MCF 10A (cell line): ENCODE measurements around the gene TGFB1I1. TPM values are rescaled to one million over a fixed set of nuclear protein-coding genes. Genes with fewer than 3 reads are reported as not detected.
"Not testable (repeated sequence)": the region's sequence is repeated elsewhere in the genome, so short reads cannot be mapped to it uniquely, and the experiment has no call there.

Source experiments
- BruUV-seq: library from RNA; stranded (reverse); fragments of 400-500 nt; replicated peaks from 2 replicates; lab custom pipeline; 2021; lab: Mats Ljungman, UMichigan
- CTCF ChIA-PET: fragments of 300-600 bp; sonication (Branson Sonifier 250); formaldehyde crosslinking; extraction: SDS; loops from one replicate; lab custom pipeline; 2021; ENCODE audit warnings: antibody characterized with exemption, inconsistent platforms; lab: Yijun Ruan, JAX
- POLR2A ChIA-PET: fragments of 300-600, 350-650 bp; sonication (Branson Sonifier 250); formaldehyde crosslinking; extraction: SDS; loops from one replicate; lab custom pipeline; 2020; ENCODE audit warnings: antibody characterized with exemption, inconsistent platforms; lab: Yijun Ruan, JAX
- DNase-seq: peaks from one replicate; pipeline ENCODE4 v3.0.0-alpha.2; 2018; ENCODE audit not compliant: unreplicated experiment
- H3K27ac Mint-ChIP-seq: one replicate; pipeline ENCODE4 v1.8.0; 2022; ENCODE audit warnings: mild to moderate bottlenecking, low read depth, mixed read lengths; ENCODE audit not compliant: unreplicated experiment
- H3K27me3 Mint-ChIP-seq: one replicate; pipeline ENCODE4 v1.8.0; 2022; ENCODE audit warnings: mixed read lengths; ENCODE audit not compliant: insufficient read depth, unreplicated experiment
- H3K36me3 Mint-ChIP-seq: one replicate; pipeline ENCODE4 v1.8.0; 2022; ENCODE audit warnings: mild to moderate bottlenecking, moderate library complexity, mixed read lengths; ENCODE audit not compliant: insufficient read depth, unreplicated experiment
- H3K4me1 Mint-ChIP-seq: one replicate; pipeline ENCODE4 v1.8.0; 2022; ENCODE audit warnings: mixed read lengths; ENCODE audit not compliant: insufficient read depth, unreplicated experiment
- H3K4me3 Mint-ChIP-seq: one replicate; pipeline ENCODE4 v1.8.0; 2022; ENCODE audit warnings: mild to moderate bottlenecking, moderate library complexity, mixed read lengths; ENCODE audit not compliant: unreplicated experiment
- H3K9me3 Mint-ChIP-seq: one replicate; pipeline ENCODE4 v1.8.0; 2022; ENCODE audit warnings: mixed read lengths; ENCODE audit not compliant: unreplicated experiment
- intact Hi-C: fragments of 100-400 bp; cut with micrococcal nuclease; formaldehyde crosslinking; loops from 2 replicates; pipeline ENCODE4 v1.14.1; 2022
- total RNA-seq: library from RNA; stranded (reverse); gene quantifications from 2 replicates; pipeline ENCODE4 v1.2.3, GENCODE V29; 2022
- TF ChIP-seq, protein P1 (sequence below): fragments of 200-600 bp; IDR thresholded peaks from one replicate; pipeline ENCODE4 v1.8.0; 2022; ENCODE audit warnings: antibody characterized with exemption, mild to moderate bottlenecking; ENCODE audit not compliant: unreplicated experiment

TGFB1I1 gene
- total RNA-seq, 1 experiment from 2014 or later: 14.7 TPM

DNA sequence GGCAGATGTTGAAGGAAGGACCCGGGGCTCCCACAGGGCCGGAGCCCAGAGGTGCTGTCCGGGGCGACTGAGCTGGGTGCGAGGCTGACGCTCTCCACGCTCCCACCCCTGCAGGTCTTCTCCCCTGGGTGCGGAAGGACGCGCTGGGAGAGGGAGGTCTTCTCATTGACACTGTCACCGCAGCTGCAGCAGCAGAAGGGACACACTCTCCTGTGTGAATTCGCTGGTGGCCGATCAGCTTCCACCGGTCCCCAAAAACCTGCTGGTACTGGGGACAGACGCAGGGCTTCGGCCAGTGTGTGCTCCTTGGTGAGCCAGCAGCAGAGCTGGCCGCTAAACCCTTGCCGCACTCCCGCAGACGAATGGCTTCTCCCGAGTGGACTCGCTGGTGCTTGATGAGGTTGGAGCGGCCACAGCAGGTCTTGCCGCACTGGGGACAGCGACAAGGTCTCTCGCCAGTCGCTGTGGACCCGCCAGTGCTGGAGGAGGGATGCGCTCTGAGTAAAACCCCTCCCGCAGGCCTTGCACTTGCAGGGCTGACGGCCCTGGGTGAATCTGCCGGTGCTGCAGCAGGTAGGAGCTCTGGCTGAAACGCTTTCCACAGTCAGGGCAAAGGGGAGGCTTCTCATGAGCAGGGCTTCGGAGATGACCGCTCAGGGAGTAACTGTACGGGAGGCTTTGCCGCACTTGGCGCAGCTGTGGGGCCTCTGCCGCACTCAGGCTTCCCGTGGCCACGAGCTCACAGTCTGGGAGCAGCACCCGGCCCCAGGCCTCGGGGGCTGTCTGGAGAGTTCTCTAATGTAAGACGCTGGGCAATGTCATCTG lies 35.5 kb upstream of the TGFB1I1 start:
- no peaks in the 10 kb centered on the region for H3K36me3 Mint-ChIP-seq
- H3K27ac Mint-ChIP-seq: no peak overlapping the region
- no peaks in the 10 kb centered on the region for H3K27me3 Mint-ChIP-seq
- no TSS peak for BruUV-seq
- ChIA-PET CTCF (interaction anchor here (0.6 to 1.1 kb wide), 5 partner anchors 7 to 483 kb away, joined by 3 to 4 read pairs (median 3); no protein-coding TSS in a partner anchor), POLR2A (no interaction called here)
- TF ChIP-seq, protein P1, sequence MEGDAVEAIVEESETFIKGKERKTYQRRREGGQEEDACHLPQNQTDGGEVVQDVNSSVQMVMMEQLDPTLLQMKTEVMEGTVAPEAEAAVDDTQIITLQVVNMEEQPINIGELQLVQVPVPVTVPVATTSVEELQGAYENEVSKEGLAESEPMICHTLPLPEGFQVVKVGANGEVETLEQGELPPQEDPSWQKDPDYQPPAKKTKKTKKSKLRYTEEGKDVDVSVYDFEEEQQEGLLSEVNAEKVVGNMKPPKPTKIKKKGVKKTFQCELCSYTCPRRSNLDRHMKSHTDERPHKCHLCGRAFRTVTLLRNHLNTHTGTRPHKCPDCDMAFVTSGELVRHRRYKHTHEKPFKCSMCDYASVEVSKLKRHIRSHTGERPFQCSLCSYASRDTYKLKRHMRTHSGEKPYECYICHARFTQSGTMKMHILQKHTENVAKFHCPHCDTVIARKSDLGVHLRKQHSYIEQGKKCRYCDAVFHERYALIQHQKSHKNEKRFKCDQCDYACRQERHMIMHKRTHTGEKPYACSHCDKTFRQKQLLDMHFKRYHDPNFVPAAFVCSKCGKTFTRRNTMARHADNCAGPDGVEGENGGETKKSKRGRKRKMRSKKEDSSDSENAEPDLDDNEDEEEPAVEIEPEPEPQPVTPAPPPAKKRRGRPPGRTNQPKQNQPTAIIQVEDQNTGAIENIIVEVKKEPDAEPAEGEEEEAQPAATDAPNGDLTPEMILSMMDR: no peak
- H3K4me3 Mint-ChIP-seq: no peak overlapping the region
- H3K4me1 Mint-ChIP-seq: no peaks in the 10 kb centered on the region
- no peak for DNase-seq
- no peaks in the 10 kb centered on the region for H3K9me3 Mint-ChIP-seq
- intact Hi-C loops: no loop called here

DNA sequence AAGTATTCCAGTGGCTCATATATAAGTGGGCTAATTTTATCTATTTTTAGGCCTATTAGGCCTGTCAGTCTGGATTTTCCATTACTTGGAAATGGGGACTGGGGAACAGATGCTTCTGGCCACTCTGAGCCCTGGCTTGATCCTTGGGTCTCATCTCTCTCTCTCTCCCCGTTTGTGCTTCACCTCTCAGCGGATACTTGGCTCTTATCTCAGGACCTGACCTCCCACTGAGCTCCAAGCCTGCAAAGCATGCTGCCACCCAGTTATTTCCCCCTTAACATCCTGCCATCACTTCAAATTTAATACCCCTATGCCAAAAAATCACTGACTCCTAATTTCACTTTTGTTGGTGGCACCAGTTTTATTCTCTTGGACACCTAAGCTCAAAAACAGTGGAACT lies 33.5 kb upstream of the TGFB1I1 start:
- TF ChIP-seq, protein P1: no peak
- POLR2A ChIA-PET: interaction anchor here (1.0 kb wide), 1 partner anchor 15 kb away, joined by 3 read pairs; no protein-coding TSS in a partner anchor
- Mint-ChIP-seq H3K27me3 (no peaks in the 10 kb centered on the region), H3K27ac (no peak overlapping the region), H3K36me3 (peaks cover 5% of the 10 kb centered on the region), H3K9me3 (no peaks in the 10 kb centered on the region), H3K4me1 (peaks cover 6% of the 10 kb centered on the region), H3K4me3 (no peak overlapping the region)
- CTCF ChIA-PET: no interaction called here
- intact Hi-C loops: no loop called here
- DNase-seq: no peak
- no TSS peak for BruUV-seq

DNA sequence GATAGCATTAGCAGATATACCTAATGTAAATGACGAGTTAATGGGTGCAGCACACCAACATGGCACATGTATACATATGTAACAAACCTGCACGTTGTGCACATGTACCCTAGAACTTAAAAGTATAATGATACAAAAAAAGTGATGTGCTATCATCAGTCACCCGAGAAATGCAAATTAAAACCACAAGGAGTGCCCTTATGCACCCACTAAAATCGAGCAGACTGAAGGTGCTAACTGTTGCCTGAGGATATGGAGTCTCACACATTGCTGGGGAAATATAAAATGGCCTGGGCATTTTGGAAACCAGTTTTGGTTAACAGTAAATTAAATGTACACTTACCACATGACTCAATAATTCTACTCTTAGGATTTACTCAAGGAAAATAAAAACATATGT lies 32.9 kb upstream of the TGFB1I1 start:
- BruUV-seq, H3K27ac Mint-ChIP-seq: not testable (repeated sequence)
- CTCF ChIA-PET: interaction anchor here (1.1 to 7.0 kb wide), 2 partner anchors 20 to 485 kb away, joined by 4 to 65 read pairs; partner anchors contain the start of gene ARMC5

DNA sequence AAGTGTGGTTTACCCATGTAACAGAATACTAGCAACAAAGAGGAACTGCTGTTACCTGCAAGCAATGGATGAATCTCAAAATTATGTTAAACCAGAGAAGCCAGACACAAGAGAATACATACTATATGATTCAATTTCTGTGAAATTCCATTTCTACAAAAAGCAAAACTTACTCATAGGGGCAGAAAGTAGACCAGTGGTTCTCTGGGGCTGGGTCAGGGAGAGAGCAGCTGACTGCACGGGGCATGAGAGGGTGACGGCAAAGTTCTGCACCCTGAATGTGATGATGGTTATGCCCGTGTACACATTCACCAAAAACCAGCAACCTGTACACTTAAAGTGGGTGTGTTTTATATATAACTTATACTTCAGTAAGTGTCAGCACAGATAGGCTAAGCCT lies 32.4 kb upstream of the TGFB1I1 start:
- H3K36me3 Mint-ChIP-seq: peaks cover 5% of the 10 kb centered on the region
- intact Hi-C loops: no loop called here
- H3K9me3 Mint-ChIP-seq: no peaks in the 10 kb centered on the region
- BruUV-seq: no TSS peak
- peaks cover 12% of the 10 kb centered on the region for H3K4me1 Mint-ChIP-seq
- TF ChIP-seq, protein P1: no peak
- H3K27ac Mint-ChIP-seq: no peak overlapping the region
- CTCF ChIA-PET: interaction anchor here (0.9 to 7.0 kb wide), 3 partner anchors 19 to 485 kb away, joined by 3 to 65 read pairs (median 4); partner anchors contain the start of gene ARMC5
- H3K4me3 Mint-ChIP-seq: no peak overlapping the region
- no peak for DNase-seq
- H3K27me3 Mint-ChIP-seq: no peaks in the 10 kb centered on the region
- POLR2A ChIA-PET: interaction anchor here (2.4 kb wide), 1 partner anchor 259 kb away, joined by 9 read pairs; the partner anchor contains the start of gene FUS

More for the DNA sequence above, 32.9 kb upstream of the TGFB1I1 start:
- H3K4me1 Mint-ChIP-seq, H3K4me3 Mint-ChIP-seq, H3K9me3 Mint-ChIP-seq, intact Hi-C loops, H3K27me3 Mint-ChIP-seq, H3K36me3 Mint-ChIP-seq, DNase-seq: not testable (repeated sequence)
- POLR2A ChIA-PET: interaction anchor here (1.0 kb wide), 1 partner anchor 15 kb away, joined by 3 read pairs; no protein-coding TSS in a partner anchor
